ENCODE data around the gene CRBN. TPM values are rescaled to one million over a fixed set of nuclear protein-coding genes. Genes with fewer than 3 reads are reported as not detected.

Gene CRBN
- polyA plus RNA-seq, 1 experiment, result 15.7 TPM

GRCh38 chr3:3172627-3173026 lies 6.9 kb downstream of the CRBN start:
- ChIA-PET POLR2A (no interaction called here), CTCF (interaction anchor here (2.3 to 2.5 kb wide), 2 partner anchors 8 to 14 kb away, joined by 8 to 11 read pairs; no protein-coding TSS in a partner anchor)
- H3K27me3 ChIP-seq (ENCODE audit: control insufficient read depth, insufficient read depth, low read length), result no peaks in the 10 kb centered on the region
- no peak for TF ChIP-seq CTCF (IDR thresholded peaks at IDR 0.05; ENCODE audit: insufficient read depth, low read depth, low read length)
- H3K4me3 ChIP-seq (ENCODE audit: low read depth, low read length), result no peak overlapping the region
- peaks cover 12% of the 10 kb centered on the region for H3K36me3 ChIP-seq (ENCODE audit: control insufficient read depth, insufficient read depth, low read length)
- DNase-seq (ENCODE audit: low read depth), result no peak

- peaks cover 15% of the 10 kb centered on the region for H3K36me3 ChIP-seq (ENCODE audit: control insufficient read depth, insufficient read depth, low read length)
- no peaks in the 10 kb centered on the region for H3K27me3 ChIP-seq (ENCODE audit: control insufficient read depth, insufficient read depth, low read length)
- no peak for DNase-seq (ENCODE audit: low read depth)
- ChIA-PET CTCF (interaction anchor here (1.2 to 2.5 kb wide), 3 partner anchors 8 to 12 kb away, joined by 4 to 11 read pairs (median 8); partner anchors contain the start of gene CRBN), POLR2A (no interaction called here)
- H3K4me3 ChIP-seq (ENCODE audit: low read depth, low read length), result no peak overlapping the region
- TF ChIP-seq CTCF (IDR thresholded peaks at IDR 0.05; ENCODE audit: insufficient read depth, low read depth, low read length), result peak; percentile 32
Measured at GRCh38 chr3:3170998-3171397, 8.5 kb downstream of the CRBN start.

GRCh38 chr3:3165650-3166049 lies 13.8 kb downstream of the CRBN start:
- ChIA-PET CTCF (no interaction called here), POLR2A (no interaction called here)

GRCh38 chr3:3165241-3165640 lies 14.2 kb downstream of the CRBN start:
- DNase-seq (ENCODE audit: low read depth), result no peak
- Histone ChIP-seq H3K4me3 (ENCODE audit: low read depth, low read length) (no peak overlapping the region), H3K27me3 (ENCODE audit: control insufficient read depth, insufficient read depth, low read length) (no peaks in the 10 kb centered on the region), H3K36me3 (ENCODE audit: control insufficient read depth, insufficient read depth, low read length) (peaks cover 11% of the 10 kb centered on the region)
- CTCF ChIA-PET, result no interaction called here
- TF ChIP-seq CTCF (IDR thresholded peaks at IDR 0.05; ENCODE audit: insufficient read depth, low read depth, low read length), result no peak
- POLR2A ChIA-PET, result no interaction called here

More at GRCh38 chr3:3165650-3166049, 13.8 kb downstream of the CRBN start:
- TF ChIP-seq CTCF (IDR thresholded peaks at IDR 0.05; ENCODE audit: insufficient read depth, low read depth, low read length), result no peak
- DNase-seq (ENCODE audit: low read depth), result no peak
- H3K27me3 ChIP-seq (ENCODE audit: control insufficient read depth, insufficient read depth, low read length), result no peaks in the 10 kb centered on the region
- no peak overlapping the region for H3K4me3 ChIP-seq (ENCODE audit: low read depth, low read length)
- H3K36me3 ChIP-seq (ENCODE audit: control insufficient read depth, insufficient read depth, low read length), result peaks cover 11% of the 10 kb centered on the region

GRCh38 chr3:3160826-3161225 lies 18.7 kb downstream of the CRBN start:
- TF ChIP-seq CTCF (IDR thresholded peaks at IDR 0.05; ENCODE audit: insufficient read depth, low read depth, low read length), result no peak
- Histone ChIP-seq H3K36me3 (ENCODE audit: control insufficient read depth, insufficient read depth, low read length) (peaks cover 7% of the 10 kb centered on the region), H3K4me3 (ENCODE audit: low read depth, low read length) (no peak overlapping the region), H3K27me3 (ENCODE audit: control insufficient read depth, insufficient read depth, low read length) (no peaks in the 10 kb centered on the region)
- ChIA-PET POLR2A (no interaction called here), CTCF (interaction anchor here (1.2 kb wide), 1 partner anchor 18 kb away, joined by 4 read pairs; the partner anchor contains the start of gene CRBN)
- no peak for DNase-seq (ENCODE audit: low read depth)

Data from BJ (cell line).